HEK293 (cell line): ENCODE data around the gene VRK3.

Experiments used
- CTCF ChIA-PET: fragments of 350-600 bp; formaldehyde crosslinking; extraction: SDS; loops from one replicate; lab custom pipeline; 2021; ENCODE audit warnings: antibody characterized with exemption; lab: Yijun Ruan, JAX
- POLR2A ChIA-PET: fragments of 300-600 bp; formaldehyde crosslinking; extraction: SDS; loops from one replicate; lab custom pipeline; 2020; ENCODE audit warnings: antibody characterized with exemption, inconsistent platforms; lab: Yijun Ruan, JAX
- H3K27ac ChIP-seq: fragments of 200-500 bp; sonication (Bioruptor generic); 2 replicates; pipeline ENCODE4 v1.5.1; 2014; ENCODE audit warnings: low read depth, low read length, control low read depth, inconsistent platforms; ENCODE audit errors: extremely low read depth
- H3K36me3 ChIP-seq, 2 experiments: fragments of 200-500 bp in 1 of 2; sonication (Bioruptor generic) in 1 of 2; 1 replicate in 1 of 2; 2 replicates in 1 of 2; pipeline ENCODE4 v1.5.1; 2014 to 2017; ENCODE audit warnings: inconsistent platforms in 2 of 2, low read length in 2 of 2; ENCODE audit not compliant: control insufficient read depth in 2 of 2, insufficient read depth in 1 of 2
- H3K4me1 ChIP-seq: fragments of 200-500 bp; sonication (Bioruptor generic); 2 replicates; pipeline ENCODE4 v1.5.1; 2014; ENCODE audit warnings: mild to moderate bottlenecking, low read length, inconsistent platforms; ENCODE audit not compliant: control insufficient read depth, insufficient read depth
- H3K4me3 ChIP-seq: 2 replicates; pipeline ENCODE4 v1.5.1; 2011; ENCODE audit warnings: low read depth, mild to moderate bottlenecking, control low read depth, low read length, moderate library complexity
- H3K9me3 ChIP-seq: fragments of 200-500 bp; sonication (Bioruptor generic); 2 replicates; pipeline ENCODE4 v1.5.1; 2014; ENCODE audit warnings: low read depth, low read length, inconsistent platforms; ENCODE audit not compliant: control insufficient read depth, insufficient read depth
- BCL11B ChIP-seq: fragments of 450-650 bp; formaldehyde crosslinking; IDR thresholded peaks from 2 replicates; pipeline ENCODE4 v1.5.1; 2016; ENCODE audit warnings: low read depth, missing biosample characterization, missing genetic modification characterization
- GLI4 ChIP-seq: fragments of 450-650 bp; formaldehyde crosslinking; IDR thresholded peaks from 2 replicates; pipeline ENCODE4 v1.5.1; 2016; ENCODE audit warnings: missing biosample characterization, missing genetic modification characterization
- GLIS1 ChIP-seq: fragments of 450-650 bp; formaldehyde crosslinking; IDR thresholded peaks from 2 replicates; pipeline ENCODE4 v1.5.1; 2016; ENCODE audit warnings: missing biosample characterization, missing genetic modification characterization
- KLF1 ChIP-seq: fragments of 450-650 bp; formaldehyde crosslinking; IDR thresholded peaks from 2 replicates; pipeline ENCODE4 v1.5.1; 2016; ENCODE audit warnings: missing biosample characterization, missing genetic modification characterization
- KLF9 ChIP-seq: fragments of 450-650 bp; formaldehyde crosslinking; IDR thresholded peaks from 2 replicates; pipeline ENCODE4 v1.5.1; 2016; ENCODE audit warnings: missing biosample characterization, missing genetic modification characterization, low read depth
- MYNN ChIP-seq: fragments of 450-650 bp; formaldehyde crosslinking; IDR thresholded peaks from 2 replicates; pipeline ENCODE4 v1.5.1; 2016; ENCODE audit warnings: missing biosample characterization, missing genetic modification characterization, borderline replicate concordance
- MZF1 ChIP-seq: fragments of 450-650 bp; formaldehyde crosslinking; IDR thresholded peaks from 2 replicates; pipeline ENCODE4 v1.5.1; 2017; ENCODE audit warnings: missing biosample characterization, missing genetic modification characterization, borderline replicate concordance
- PRDM10 ChIP-seq: fragments of 450-650 bp; formaldehyde crosslinking; IDR thresholded peaks from 2 replicates; pipeline ENCODE4 v1.5.1; 2016; ENCODE audit warnings: missing biosample characterization, missing genetic modification characterization
- SETDB1 ChIP-seq: IDR thresholded peaks from one replicate; pipeline ENCODE4 v1.6.1; 2017; ENCODE audit warnings: mild to moderate bottlenecking, low read length, moderate library complexity, mixed read lengths; ENCODE audit not compliant: insufficient read length
- ZFP3 ChIP-seq: fragments of 450-650 bp; formaldehyde crosslinking; IDR thresholded peaks from 2 replicates; pipeline ENCODE4 v1.5.1; 2016; ENCODE audit warnings: low read depth, missing biosample characterization, missing genetic modification characterization
- ZNF133 ChIP-seq: fragments of 450-650 bp; formaldehyde crosslinking; IDR thresholded peaks from 2 replicates; pipeline ENCODE4 v1.5.1; 2016; ENCODE audit warnings: missing biosample characterization, missing genetic modification characterization
- ZNF211 ChIP-seq: fragments of 450-650 bp; formaldehyde crosslinking; IDR thresholded peaks from 2 replicates; pipeline ENCODE4 v1.5.1; 2016; ENCODE audit warnings: low read depth, missing biosample characterization, missing genetic modification characterization
- ZNF23 ChIP-seq: fragments of 450-650 bp; formaldehyde crosslinking; IDR thresholded peaks from 2 replicates; pipeline ENCODE4 v1.5.1; 2016; ENCODE audit warnings: missing biosample characterization, missing genetic modification characterization, borderline replicate concordance
- ZNF266 ChIP-seq: fragments of 450-650 bp; formaldehyde crosslinking; IDR thresholded peaks from 2 replicates; pipeline ENCODE4 v1.5.1; 2016; ENCODE audit warnings: missing biosample characterization, missing genetic modification characterization, low read depth
- ZNF324 ChIP-seq: fragments of 450-650 bp; formaldehyde crosslinking; IDR thresholded peaks from 2 replicates; pipeline ENCODE4 v1.5.1; 2016; ENCODE audit warnings: missing biosample characterization, missing genetic modification characterization
- ZNF354C ChIP-seq: fragments of 450-650 bp; formaldehyde crosslinking; IDR thresholded peaks from 2 replicates; pipeline ENCODE4 v1.5.1; 2016; ENCODE audit warnings: missing biosample characterization, missing genetic modification characterization, low read depth, borderline replicate concordance
- ZNF391 ChIP-seq: fragments of 450-650 bp; formaldehyde crosslinking; IDR thresholded peaks from 2 replicates; pipeline ENCODE4 v1.5.1; 2016; ENCODE audit warnings: low read depth, missing biosample characterization, missing genetic modification characterization, borderline replicate concordance
- ZNF513 ChIP-seq: fragments of 450-650 bp; IDR thresholded peaks from 2 replicates; pipeline ENCODE4 v1.5.1; 2018; ENCODE audit warnings: missing biosample characterization, missing genetic modification characterization
- ZNF621 ChIP-seq: fragments of 450-650 bp; formaldehyde crosslinking; IDR thresholded peaks from 2 replicates; pipeline ENCODE4 v1.5.1; 2017; ENCODE audit warnings: missing biosample characterization, missing genetic modification characterization
- ZNF654 ChIP-seq: fragments of 450-650 bp; formaldehyde crosslinking; IDR thresholded peaks from 2 replicates; pipeline ENCODE4 v1.5.1; 2016; ENCODE audit warnings: low read depth, missing biosample characterization, missing genetic modification characterization
- ZNF792 ChIP-seq: fragments of 450-650 bp; formaldehyde crosslinking; IDR thresholded peaks from 2 replicates; pipeline ENCODE4 v1.5.1; 2016; ENCODE audit warnings: missing biosample characterization, missing genetic modification characterization
- ZSCAN18 ChIP-seq: fragments of 450-650 bp; formaldehyde crosslinking; IDR thresholded peaks from 2 replicates; pipeline ENCODE4 v1.5.1; 2016; ENCODE audit warnings: missing biosample characterization, missing genetic modification characterization

VRK3 gene

GRCh38 chr19:49983645-49984229 lies 41.4 kb downstream of the VRK3 start (continued):
- no peak for TF ChIP-seq ZSCAN18
- no peak for TF ChIP-seq ZNF792
- no peak for TF ChIP-seq ZNF324 (tag by site-specific recombination)
- peak; percentile 16; the same call in 1 of the 2 replicates for TF ChIP-seq GLIS1 (tag by site-specific recombination)

GRCh38 chr19:49981603-49982593 lies 43.3 kb downstream of the VRK3 start:
- Histone ChIP-seq H3K27ac (no peak overlapping the region), H3K4me3 (no peak overlapping the region), H3K9me3 (no peaks in the 10 kb centered on the region), H3K36me3 (peaks cover 0 to 30% of the 10 kb centered on the region in 2 experiments; a peak in 2 of 3 replicates), H3K4me1 (no peaks in the 10 kb centered on the region)
- CTCF ChIA-PET, result interaction anchor here (0.7 to 7.9 kb wide), 4 partner anchors 11 to 46 kb away, joined by 3 to 99 read pairs (median 11); no protein-coding TSS in a partner anchor
- TF ChIP-seq ZNF266 (tag by site-specific recombination), result peak; percentile 77
- TF ChIP-seq ZNF133 (tag by site-specific recombination), result no peak
- POLR2A ChIA-PET, result no interaction called here

- Histone ChIP-seq H3K4me1 (no peaks in the 10 kb centered on the region), H3K4me3 (no peak overlapping the region), H3K36me3 (peaks cover 0 to 24% of the 10 kb centered on the region in 2 experiments; a peak in 2 of 3 replicates), H3K27ac (no peak overlapping the region), H3K9me3 (no peaks in the 10 kb centered on the region)
- TF ChIP-seq ZNF23 (no peak), MZF1 (tag by site-specific recombination) (no peak), KLF1 (tag by site-specific recombination) (no peak), GLI4 (tag by site-specific recombination) (no peak), ZNF354C (tag by site-specific recombination) (no peak), ZNF391 (tag by site-specific recombination) (no peak), ZNF211 (no peak), MYNN (tag by site-specific recombination) (no peak), KLF9 (tag by site-specific recombination) (no peak), SETDB1 (no peak)
- ChIA-PET POLR2A (no interaction called here), CTCF (interaction anchor here (2.8 kb wide), 1 partner anchor 41 kb away, joined by 18 read pairs; no protein-coding TSS in a partner anchor)
Measured at GRCh38 chr19:49978324-49978723, 46.8 kb downstream of the VRK3 start.

GRCh38 chr19:49977881-49978280 lies 47.3 kb downstream of the VRK3 start:
- H3K36me3 ChIP-seq, result peaks cover 0 to 24% of the 10 kb centered on the region in 2 experiments; a peak in 2 of 3 replicates
- no peak overlapping the region for H3K27ac ChIP-seq
- ChIA-PET CTCF (interaction anchor here (1.0 to 2.8 kb wide), 2 partner anchors 9 to 40 kb away, joined by 3 to 18 read pairs; no protein-coding TSS in a partner anchor), POLR2A (no interaction called here)
- H3K4me3 ChIP-seq, result no peak overlapping the region
- H3K4me1 ChIP-seq, result no peaks in the 10 kb centered on the region
- no peaks in the 10 kb centered on the region for H3K9me3 ChIP-seq
- TF ChIP-seq BCL11B (tag by site-specific recombination), result no peak
- no peak for TF ChIP-seq ZNF513 (tag by site-specific recombination)
- TF ChIP-seq PRDM10 (tag by site-specific recombination), result no peak
- no peak for TF ChIP-seq ZNF621
- no peak for TF ChIP-seq ZNF654 (tag by site-specific recombination)
- TF ChIP-seq ZFP3, result no peak
